ENCODE data around the gene AUTS2.

AUTS2 gene

GRCh38 chr7:70354409-70355169 lies 756.3 kb downstream of the AUTS2 start (continued):
- no peak for TF ChIP-seq INSM2 (tag by site-specific recombination; IDR thresholded peaks at IDR 0.05)
- peak; percentile 21; the same call in 1 of the 2 replicates for TF ChIP-seq PRDM10 (tag by site-specific recombination; IDR thresholded peaks at IDR 0.05)
- TF ChIP-seq ZNF223 (tag by site-specific recombination; IDR thresholded peaks at IDR 0.05): no peak
- no peak for TF ChIP-seq ZBTB48 (tag by site-specific recombination; IDR thresholded peaks at IDR 0.05)
- TF ChIP-seq ZNF394 (tag by site-specific recombination; IDR thresholded peaks at IDR 0.05; ENCODE audit: borderline replicate concordance): no peak
- TF ChIP-seq ZNF654 (tag by site-specific recombination; IDR thresholded peaks at IDR 0.05; ENCODE audit: low read depth): 0 out of 2 replicates have a peak, but pooled peaks have one; percentile 7
- TF ChIP-seq ZNF37A (tag by site-specific recombination; IDR thresholded peaks at IDR 0.05): no peak
- TF ChIP-seq ZNF248 (tag by site-specific recombination; IDR thresholded peaks at IDR 0.05): no peak
- TF ChIP-seq ZNF148 (tag by site-specific recombination; IDR thresholded peaks at IDR 0.05; ENCODE audit: borderline replicate concordance): no peak
- 0 out of 2 replicates have a peak, but pooled peaks have one; percentile 13 for TF ChIP-seq SP7 (tag by site-specific recombination; IDR thresholded peaks at IDR 0.05)
- TF ChIP-seq GLI4 (tag by site-specific recombination; IDR thresholded peaks at IDR 0.05): no peak
- no peak for TF ChIP-seq ZNF701 (tag by site-specific recombination; IDR thresholded peaks at IDR 0.05)
- 0 out of 2 replicates have a peak, but pooled peaks have one; percentile 12 for TF ChIP-seq ZFHX2 (tag by site-specific recombination; conservative IDR thresholded peaks at IDR 0.05)
- no peak for TF ChIP-seq ZNF670 (tag by site-specific recombination; IDR thresholded peaks at IDR 0.05; ENCODE audit: low read depth)
- no peak for TF ChIP-seq ZBTB6 (tag by site-specific recombination; IDR thresholded peaks at IDR 0.05)

DNA sequence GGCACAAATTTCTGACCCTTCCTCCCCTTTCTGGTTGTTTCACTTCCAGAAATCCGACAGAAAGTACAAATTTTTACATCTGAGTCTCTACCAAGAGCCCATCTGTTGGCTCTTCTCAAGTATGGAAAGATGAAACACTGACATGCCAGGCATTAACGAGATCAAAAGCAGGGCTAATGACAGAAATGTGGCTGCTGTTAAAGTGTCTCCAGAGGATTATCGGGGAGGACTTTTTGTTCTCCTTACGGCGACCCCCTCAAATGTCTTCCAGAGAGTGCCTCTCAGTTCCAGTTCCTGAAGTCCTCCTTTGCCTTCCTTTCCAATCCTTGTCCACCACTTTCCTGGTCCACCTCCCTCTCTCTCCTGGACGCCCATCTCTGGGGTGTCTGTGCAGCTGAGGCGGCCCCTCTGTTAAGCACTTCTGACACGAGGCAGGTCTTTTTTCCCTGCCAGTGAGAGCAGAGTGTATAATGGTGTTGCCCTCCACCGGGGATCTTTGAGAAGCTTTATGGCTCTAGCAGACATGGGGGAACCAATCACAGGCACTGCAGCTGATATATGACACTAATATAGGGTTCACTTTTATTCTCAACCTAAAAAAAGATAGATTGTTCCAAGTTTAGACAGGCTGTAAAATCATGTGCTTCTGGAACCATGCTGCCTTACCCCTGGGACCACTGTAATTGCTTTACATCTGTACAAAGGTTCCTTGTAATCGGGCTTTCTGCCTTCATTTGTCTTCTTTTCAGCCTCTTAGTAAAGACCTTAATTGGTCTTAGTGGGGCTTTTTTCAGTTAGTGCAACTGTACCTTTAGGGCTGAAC lies 757.1 kb downstream of the AUTS2 start:
- CTCF ChIA-PET: no interaction called here
- POLR2A ChIA-PET: no interaction called here
- Histone ChIP-seq H3K36me3 (ENCODE audit: control insufficient read depth in 2 of 2, insufficient read depth in 1 of 2, low read length in 2 of 2) (no peaks in the 10 kb centered on the region), H3K27ac (ENCODE audit: extremely low read depth, low read depth, low read length) (peak overlapping the region; percentile 89), H3K9me3 (ENCODE audit: control insufficient read depth, insufficient read depth, low read depth, low read length) (no peaks in the 10 kb centered on the region), H3K4me1 (ENCODE audit: control insufficient read depth, insufficient read depth, low read length) (peaks cover 24% of the 10 kb centered on the region), H3K4me3 (ENCODE audit: low read depth, low read length) (no peak overlapping the region)
- TF ChIP-seq ZFP69B (tag by site-specific recombination; IDR thresholded peaks at IDR 0.05) (no peak), ZNF274 (IDR thresholded peaks at IDR 0.05; ENCODE audit: low read length) (no peak), ZNF274 (tag by site-specific recombination; IDR thresholded peaks at IDR 0.05; ENCODE audit: borderline replicate concordance) (no peak), ZNF707 (tag by site-specific recombination; IDR thresholded peaks at IDR 0.05) (no peak), ZNF561 (tag by site-specific recombination; IDR thresholded peaks at IDR 0.05; ENCODE audit: borderline replicate concordance) (0 out of 2 replicates have a peak, but pooled peaks have one; percentile 66), SP2 (tag by site-specific recombination; IDR thresholded peaks at IDR 0.05) (peak; percentile 49), ZNF132 (tag by site-specific recombination; IDR thresholded peaks at IDR 0.05; ENCODE audit: borderline replicate concordance) (no peak), YY1 (tag by site-specific recombination; IDR thresholded peaks at IDR 0.05) (no peak), KLF7 (tag by site-specific recombination; IDR thresholded peaks at IDR 0.05; ENCODE audit: borderline replicate concordance) (no peak), OSR2 (tag by site-specific recombination; IDR thresholded peaks at IDR 0.05) (peak; percentile 84), ZNF670 (tag by site-specific recombination; IDR thresholded peaks at IDR 0.05; ENCODE audit: low read depth) (no peak)
